IPS-NIHi11 (cell line): Measurements from ENCODE around the gene TXNDC5.
A peak's percentile ranks its signal among the peaks of the same experiment; 100 is the strongest.

ENCODE experiments used
- DNase-seq: peaks from one replicate; pipeline ENCODE4 v3.0.0; 2012; ENCODE audit warnings: mixed read lengths, low spot score

Gene TXNDC5

DNA sequence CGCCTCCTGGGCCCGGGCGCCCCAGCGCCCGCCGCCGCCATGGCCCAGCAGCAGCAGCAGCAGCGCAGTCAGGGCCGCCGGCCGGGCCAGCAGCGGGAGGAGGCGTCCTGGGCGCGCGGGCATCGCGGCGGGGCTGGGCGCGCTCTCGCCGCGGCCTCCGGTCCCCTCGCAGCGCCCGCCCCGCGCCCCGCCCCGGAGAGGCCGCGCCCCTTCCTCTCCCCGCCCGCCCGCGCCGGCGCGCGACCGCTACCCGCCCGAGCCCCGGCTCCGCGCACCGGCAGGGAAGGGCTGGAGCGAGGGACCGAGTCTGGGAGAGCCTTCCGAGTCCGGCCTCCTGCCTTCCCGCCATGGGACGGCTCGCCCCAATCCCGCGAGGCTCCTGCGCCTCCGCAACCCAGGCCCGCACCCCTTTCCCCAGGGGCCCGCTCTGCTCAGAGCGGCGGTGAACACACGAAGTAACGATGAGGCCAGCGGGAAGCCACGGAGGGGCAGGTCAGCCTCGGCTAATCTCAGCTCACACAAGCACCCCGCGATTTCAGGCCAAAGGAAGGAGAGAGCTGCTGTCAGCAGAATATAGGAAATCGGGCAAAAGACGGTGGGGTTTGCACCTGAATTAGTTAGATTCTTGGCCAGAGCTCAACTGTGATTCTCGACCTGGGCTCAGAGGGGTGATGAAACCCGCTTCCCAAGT is at the start of gene TXNDC5:
TXNDC5 (minus strand) TSS at position 135 of the 691 bp plus-strand sequence; CDS start at position 123, 12 bp downstream.
- DNase-seq, result peak; percentile 97

DNA sequence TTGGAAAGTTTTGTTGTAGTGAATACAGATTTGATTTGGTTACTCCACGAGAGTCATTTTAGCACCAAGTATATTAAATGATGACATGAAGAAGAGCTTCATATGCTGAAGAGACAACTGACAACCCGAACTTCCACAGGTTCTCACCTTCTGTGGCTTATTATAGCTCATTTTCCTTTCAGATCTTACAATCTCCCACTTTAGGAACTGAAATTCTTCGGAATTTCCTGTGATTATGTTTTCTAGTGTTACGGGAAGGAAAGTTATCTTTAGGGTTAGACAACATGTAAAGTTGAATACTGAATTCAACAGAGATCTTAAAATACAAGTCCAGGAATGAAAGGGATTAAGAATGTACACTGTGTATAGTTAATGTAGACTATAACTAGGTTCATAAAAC is 49.6 kb upstream of the TXNDC5 start:
- DNase-seq, result no peak

DNA sequence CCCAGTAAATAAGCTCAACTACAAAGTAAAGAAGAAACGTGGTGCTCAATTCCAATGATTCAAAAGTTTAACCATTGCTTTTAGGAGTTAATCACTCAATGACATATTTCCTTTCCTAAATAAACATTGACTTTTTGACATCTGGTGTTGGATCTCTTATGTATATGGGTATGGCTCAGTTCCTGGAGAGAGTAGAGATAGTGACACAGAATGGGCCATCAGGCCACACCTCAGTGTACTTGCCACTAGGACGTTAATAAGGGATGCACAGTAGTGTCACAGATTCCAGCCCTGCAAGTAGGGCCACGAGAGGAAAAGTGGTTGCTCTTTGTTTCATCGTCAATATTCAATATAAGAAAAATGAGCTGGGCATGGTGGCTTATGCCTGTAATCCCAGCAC is 48.9 kb upstream of the TXNDC5 start:
- DNase-seq, result no peak

DNA sequence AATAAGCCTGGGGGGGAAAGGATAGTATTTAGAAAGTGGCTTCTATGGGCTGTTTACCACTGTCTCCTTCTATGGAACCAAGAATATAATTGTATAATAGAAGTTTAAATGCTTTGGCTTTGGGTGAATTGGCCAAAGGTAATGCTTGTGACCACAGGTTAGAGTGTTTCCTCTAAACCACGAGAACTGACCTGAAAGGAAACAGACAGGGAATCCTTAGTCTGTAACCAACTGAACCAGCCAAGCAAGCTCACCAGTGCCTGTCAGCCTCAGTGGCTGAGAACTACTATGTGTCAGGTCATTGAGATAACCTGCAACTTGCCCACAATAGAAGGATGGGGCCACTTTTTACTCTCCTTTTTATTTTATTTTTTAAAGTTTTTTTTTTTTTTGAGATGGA is 47.9 kb upstream of the TXNDC5 start:
- no peak for DNase-seq

DNA sequence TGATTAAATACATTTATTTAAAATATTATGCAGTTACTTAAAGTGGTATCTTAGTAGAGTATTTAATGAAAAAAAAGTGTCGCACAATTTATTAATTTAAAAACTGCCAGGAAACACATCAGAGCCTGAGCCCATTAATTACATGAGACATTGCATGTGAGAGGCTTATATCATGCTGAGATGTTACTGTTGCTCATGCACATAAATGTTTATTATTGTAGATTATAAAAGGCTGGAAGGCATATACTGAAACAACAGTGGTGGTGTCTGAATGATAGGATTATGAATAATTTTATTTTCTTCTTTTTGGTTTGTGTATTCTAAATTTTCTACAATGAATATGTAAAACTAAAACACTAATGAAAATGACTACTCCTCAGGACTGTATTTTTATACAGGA is 45.7 kb upstream of the TXNDC5 start:
- no peak for DNase-seq

DNA sequence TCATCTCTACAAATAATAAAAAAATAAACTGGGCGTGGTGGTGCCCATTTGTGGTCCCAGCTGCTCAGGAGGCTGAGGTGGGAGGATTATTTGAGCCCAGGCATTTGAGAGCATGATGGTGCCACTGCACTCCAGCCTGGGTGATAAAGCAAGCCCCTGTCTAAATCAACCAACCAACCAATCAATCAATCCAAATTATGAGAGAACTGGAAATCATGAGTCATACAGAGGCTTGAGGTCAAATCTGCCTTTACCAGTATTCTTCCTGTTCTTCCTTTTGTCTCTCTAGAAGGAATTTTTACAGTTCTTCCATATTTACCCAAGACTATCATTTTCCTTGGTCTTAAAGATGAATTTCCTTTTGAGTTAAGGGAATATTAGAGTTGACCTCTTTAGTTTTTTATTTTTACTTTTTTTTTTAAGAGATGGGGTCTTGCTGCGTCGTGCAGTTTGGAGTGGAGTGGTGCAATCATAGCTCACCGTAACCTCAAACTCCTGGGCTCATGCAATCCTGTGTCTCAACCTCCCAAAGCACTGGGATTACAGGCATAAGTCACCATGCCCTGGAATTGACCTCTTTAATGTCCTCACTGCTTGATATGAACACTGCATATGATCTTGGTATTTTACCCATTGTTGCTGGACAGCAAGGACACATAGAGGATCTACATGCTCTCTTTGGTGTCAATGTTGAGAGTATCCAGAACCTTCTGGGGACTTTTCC is 44.1 kb upstream of the TXNDC5 start:
- DNase-seq, result no peak

DNA sequence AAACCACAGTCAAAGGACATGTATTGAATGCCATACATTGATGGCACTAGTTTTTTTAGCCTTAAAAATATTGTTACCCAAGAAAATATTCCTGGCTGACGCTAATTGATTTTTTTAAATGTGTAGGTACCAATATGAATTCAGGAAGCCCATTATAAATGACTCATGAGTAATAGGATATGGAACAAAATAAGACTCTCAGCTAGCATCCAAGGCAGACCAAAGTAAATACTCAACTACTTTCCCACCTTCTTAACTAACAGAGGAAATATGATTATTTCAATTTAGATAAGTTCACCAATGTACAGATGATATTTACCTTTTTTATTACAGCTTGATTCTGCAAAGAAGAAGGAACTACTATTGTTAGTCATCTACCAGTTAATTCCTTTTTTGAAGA is 43.2 kb upstream of the TXNDC5 start:
- DNase-seq, result no peak

DNA sequence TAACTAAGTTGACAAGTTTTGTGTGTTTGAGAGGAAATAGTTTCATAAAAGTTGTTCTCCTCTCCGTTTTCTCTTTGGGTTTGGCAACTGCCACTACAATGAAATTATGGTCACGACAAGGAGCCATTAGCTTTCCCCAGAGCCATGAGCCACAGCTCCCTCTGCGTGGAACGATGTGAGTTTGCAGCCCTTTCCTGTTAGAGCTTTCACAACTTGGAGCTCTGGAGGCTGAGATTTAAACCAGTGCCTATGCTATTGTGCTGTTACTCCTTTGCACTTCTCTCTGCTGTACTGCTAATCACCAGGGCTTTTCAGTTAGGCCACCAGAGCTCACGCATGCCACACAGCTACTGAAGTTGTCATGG is 29.3 kb upstream of the TXNDC5 start:
- DNase-seq, result no peak

DNA sequence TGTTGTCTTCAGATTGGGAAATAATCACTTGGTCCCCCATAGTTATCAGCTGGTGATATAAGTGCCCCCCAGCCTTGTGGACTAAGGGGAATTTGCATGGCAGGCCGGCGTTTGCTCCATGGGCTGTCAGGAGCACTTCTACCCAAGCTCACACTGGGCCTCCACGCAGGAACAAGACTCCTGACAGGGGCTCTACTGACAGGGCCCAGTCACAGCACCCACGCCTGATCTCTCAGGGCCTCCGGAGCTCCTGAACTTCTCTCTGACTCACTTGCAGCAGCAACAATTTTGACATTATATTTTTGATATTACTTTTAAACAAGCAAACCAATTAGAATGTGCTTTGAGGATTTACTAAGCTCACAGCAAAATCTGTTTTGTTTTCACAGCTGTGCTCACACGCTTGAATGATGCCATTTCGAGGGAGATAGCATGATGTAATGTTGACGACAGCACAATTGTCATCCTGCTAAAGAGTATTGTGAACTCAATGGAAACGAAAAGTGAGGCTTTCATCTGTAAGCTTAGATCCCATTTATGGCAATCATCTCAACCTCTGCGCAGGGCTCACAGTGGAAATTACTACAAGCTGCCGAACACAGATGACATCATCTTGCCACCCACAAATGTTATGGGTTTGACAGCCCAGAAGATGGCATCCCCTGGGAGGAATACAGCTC is 28.7 kb upstream of the TXNDC5 start:
- DNase-seq, result no peak

DNA sequence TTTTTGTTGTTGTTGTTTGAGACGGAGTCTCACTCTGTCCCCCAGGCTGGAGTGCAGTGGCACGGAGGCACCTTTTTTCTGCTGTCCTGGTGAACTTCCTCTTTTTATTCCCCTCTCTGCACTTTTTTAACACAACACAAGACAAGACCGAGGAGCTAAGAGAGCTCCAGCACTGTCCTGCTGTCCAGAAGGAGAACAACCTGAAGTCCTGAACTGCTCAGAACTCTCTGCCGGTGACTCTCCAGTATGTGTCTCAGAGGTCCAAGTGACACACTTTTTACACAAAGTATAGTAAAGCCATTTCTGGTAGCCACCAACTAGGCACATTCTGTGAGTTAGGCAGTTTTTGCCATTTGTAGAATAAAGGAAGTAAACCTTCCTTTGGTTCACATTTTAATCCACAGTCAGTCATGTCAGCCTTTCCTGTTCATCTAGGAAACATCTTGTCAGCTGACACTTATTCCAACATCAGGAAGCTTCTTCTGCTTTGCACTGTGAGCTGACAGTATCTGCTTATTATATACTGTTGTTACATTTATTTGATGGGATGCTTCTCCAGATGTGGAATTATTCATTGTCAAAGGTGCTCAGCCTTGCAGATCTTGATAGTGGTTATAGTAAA is 28.1 kb upstream of the TXNDC5 start:
- DNase-seq, result no peak

DNA sequence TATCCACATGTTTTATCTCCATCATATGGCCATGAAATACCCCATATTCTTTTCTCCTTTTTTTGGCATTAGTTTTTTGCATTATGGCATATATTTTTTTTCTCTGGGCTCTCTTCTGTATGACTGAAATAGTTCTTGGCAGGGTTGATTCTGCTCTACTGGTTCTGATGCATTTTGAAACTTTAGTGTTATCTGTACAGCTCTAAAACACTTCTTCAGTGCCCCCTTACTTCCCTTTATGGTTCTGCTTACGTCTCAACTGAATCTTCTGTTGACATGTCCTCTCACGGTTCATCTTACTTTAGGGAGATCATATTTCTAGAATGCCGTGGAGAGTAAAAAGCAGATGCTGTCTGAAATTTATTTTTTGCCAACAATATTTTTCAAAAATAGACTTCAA is 23.2 kb upstream of the TXNDC5 start:
- DNase-seq, result no peak

DNA sequence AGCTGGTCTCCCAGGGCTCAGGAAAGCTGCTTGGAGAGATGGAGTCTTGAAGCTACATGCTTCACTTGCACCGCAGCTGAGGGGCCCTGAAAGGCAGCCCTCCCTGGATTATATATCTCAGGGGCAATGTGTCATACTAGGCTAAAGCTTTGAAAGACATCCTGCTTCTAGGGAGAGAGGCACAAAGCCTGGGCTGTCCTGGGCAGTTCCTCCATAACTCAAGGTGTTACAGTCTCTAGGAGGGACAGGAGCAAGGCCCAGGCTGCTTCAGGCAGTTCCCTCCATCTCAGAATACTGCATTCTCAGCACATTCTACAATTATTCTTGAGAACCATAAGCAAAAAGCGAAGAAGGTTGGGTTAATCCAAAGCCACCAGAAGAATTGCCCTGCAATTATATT is 22.0 kb upstream of the TXNDC5 start:
- no peak for DNase-seq

DNA sequence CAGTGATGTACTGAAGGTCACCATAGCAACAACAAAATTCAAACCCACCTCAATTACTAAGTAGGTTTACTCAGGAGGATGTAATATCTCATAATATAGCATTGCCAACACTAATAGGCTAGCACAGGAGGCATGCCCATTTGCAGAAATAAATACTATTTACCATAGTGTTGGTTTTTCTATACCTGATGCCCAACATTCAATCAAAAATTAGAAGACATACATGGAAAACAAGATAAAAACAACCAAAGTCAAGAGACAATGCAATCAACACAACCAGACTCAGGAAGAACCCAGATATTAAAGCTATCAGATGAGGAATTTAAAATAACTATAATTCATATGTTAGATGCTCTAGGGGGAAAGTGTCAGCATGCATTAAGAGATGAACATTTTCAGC is 14.3 kb upstream of the TXNDC5 start:
- no peak for DNase-seq

DNA sequence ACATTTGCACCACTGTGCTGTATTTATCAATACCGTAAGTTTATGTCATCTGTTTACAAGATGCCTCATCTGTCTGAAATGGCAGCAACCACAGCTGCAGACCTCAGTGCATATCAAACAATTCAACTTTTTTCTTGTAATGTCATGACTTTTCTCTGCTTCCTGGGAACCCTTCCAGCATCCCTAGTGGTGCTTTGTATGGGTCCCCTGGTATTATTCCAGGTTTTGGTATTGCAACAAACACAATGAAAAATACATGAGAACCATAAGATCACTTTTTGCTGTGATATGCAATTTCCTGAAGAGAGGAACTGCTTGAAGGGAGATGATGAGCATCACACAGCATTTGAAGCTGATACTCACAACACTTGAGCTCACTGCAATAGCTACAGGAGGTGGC is 12.0 kb upstream of the TXNDC5 start:
- no peak for DNase-seq

DNA sequence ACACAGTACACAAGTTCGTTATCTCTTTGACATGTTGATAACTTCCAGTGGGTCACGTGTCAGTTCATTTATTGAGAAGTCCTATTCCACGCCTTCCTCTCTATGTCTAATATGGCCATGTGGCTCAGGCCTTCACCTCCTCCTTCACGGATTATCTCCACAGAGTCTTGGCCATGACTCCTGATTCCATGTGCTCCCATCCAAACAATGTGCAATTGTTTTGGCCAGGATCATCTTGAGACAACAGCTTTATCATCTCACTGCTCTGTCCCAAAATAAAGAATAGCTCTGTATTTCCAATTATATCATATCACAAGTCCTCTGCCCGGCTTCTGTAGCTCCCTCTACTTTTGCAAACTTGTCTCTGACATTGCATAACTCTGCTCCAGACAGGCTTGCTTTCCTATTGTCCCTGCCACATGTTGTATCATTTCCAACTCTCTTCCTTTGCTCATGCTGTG is 11.1 kb upstream of the TXNDC5 start:
- no peak for DNase-seq

DNA sequence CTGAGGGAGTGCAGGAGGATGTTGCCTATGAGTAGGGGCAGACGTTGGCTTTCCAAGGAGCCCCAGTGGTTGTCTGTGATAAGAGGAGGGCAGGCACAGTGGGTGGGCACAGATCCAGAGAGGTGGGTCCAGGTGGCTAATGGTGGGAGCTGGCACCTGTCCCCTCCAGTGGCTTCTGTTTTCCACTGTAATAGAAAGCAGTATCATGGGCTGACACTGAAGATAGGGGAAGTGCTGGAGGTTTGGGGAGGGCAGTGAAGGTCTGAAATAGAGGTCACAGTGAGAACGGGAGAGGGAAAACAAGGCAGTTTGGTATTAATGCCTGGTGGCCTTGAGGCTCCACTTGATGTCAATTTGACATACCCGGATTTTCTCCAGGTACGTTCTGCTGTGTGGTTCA is 10.5 kb upstream of the TXNDC5 start:
- DNase-seq, result no peak

DNA sequence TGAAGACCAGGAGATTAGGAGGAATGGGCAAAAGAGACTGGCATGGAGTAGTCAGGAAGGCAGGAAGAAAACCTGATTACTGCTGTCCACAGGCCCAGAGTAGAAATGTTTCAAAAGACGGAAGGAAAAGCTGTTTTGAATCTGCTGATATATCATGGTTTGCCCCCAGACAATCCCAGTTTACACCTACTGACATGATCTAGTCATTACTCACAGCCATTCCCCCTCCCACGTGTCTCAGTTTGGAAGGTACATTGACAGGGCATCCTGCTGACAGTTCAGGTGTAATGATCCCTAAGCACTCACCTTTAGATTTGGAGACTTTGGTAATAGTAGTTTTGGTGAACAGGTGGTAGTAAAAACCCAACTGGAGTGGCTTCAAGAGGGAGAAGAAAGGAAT is 9.8 kb upstream of the TXNDC5 start:
- no peak for DNase-seq

DNA sequence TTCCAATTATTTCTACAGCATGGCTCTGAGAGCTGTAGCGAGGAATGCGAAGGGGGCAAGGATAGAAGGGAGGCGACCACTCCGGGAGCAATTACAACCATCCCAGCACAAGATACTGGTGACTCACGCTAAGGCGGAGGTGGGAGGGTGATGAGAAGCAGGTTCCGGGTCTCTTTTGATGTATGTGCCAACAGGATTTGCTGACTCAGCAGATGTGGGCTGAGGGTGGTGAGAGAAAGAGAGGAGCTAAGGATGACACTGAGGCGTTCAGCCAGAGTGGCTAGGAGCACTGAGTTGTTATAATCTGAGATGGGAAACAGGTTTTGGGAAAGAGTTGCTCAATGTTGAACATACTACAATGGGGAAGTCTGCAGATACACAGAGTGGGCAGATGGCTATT is 9.3 kb upstream of the TXNDC5 start:
- DNase-seq, result no peak

DNA sequence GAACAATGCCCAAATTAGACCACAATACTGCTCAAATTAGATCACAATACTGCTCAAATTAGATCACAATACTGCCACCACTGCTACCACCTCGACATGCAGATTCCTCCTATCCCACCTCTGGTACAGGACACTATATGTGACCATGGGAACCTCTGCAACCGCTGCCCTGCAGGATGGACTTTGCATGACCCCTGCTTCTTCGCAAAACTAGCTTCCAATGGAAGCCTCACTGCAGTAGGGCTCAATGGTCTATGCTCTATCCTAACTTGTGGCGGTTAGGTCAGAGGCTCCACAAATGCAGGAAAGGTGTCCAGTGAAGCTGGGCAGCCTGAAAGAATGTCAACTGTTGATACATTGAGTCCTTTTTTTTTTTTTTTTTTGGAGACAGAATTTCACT is 7.8 kb upstream of the TXNDC5 start:
- DNase-seq, result no peak

DNA sequence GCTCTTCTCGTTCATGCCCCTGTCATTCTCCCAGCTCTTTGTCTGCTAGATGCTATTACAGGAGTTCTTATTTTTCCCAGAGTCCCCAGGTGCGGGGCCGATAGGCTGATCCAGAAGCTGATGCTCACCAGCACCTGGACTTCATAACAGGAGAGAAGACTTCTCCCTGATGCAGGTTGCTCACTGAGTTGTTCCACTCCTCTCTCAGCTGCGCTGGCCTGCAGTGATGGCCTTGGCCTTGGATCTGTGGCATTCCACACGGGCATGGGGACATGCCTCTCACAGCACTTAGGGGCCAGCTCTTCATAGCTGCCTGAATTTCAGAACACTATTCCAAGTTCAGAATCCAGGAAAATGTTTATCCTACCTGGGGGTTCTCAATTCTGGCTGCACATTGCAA is 7.1 kb upstream of the TXNDC5 start:
- DNase-seq, result no peak

DNA sequence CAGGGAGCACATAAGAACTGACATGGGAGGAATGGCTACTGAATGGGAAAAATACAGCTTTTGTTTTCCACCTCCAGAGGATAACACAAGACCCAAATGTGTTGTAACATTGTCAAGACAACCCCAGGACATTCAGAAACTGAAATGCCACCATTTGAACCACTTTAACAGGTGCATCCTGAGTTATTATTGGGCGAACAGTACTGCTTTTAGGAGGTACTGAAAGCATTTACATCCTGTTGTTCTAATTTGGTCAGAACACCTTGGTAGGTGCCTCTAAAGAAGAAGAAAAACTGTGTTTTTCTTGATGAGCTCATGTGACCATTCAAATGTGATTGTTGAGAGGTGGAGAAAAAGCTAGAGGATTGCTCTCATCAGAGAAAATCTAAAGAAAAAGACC is 6.4 kb upstream of the TXNDC5 start:
- no peak for DNase-seq

DNA sequence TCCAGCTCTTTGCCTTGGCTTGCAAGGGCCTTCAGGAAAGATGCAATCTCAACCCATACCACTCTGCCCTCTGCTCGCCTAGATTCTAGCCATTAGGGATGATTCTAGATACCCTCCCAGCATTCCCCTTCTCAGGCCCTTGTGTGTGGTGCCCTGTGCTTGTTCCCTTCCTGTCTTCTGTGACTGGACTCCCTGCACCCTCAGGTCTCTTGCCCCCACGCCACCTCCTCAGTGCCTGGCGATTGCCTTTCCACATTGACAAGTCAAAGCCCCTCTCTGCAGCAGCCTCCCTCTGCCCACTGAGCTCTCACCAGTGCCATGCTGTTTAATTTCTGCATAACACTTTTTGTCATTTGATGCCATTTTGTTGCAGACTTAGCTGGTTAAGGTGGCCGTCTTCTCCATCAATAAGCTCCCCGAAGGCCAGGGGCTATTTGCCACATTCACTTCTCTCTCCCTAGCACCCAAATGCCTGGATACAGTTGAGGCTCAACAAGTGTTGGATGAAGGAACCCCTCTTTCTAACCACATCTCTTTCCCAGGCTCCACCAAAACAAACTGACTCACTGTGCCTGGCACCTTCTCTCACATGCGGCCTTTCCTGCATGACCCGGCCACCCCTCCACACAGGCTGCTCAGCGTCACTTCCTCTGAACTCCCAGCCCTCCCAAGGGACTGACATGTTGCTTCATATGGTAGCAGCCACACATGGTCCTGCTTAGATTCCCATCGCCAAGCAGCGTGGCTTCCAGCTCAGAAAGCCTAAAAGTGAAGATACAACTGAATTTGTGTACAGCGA is 4.6 kb upstream of the TXNDC5 start:
- no peak for DNase-seq
